Memory B cell (primary cell): ENCODE measurements around the gene ZFY.
A peak's percentile ranks its signal among the peaks of the same experiment; 100 is the strongest.
"Not testable (repeated sequence)": the region's sequence is repeated elsewhere in the genome, so short reads cannot be mapped to it uniquely, and the experiment has no call there.

ENCODE experiments used
- ATAC-seq: fragments of 150-1000 bp; cut with Tn5 transposase; 2 replicates; pipeline ENCODE4 v1.10.0; 2021; ENCODE audit warnings: low read depth, mild to moderate bottlenecking, moderate library complexity
- DNase-seq, 2 donors: peaks; one replicate each; pipeline ENCODE4 v3.0.0; 2022; ENCODE audit warnings: low spot score in 2 of 2
- H3K27ac Mint-ChIP-seq: one replicate; pipeline ENCODE4 v1.8.0; 2022; ENCODE audit warnings: mild to moderate bottlenecking, moderate library complexity, mixed read lengths
- H3K27me3 Mint-ChIP-seq: one replicate; pipeline ENCODE4 v1.8.0; 2022; ENCODE audit warnings: mixed read lengths
- H3K36me3 Mint-ChIP-seq: one replicate; pipeline ENCODE4 v1.8.0; 2022; ENCODE audit warnings: mild to moderate bottlenecking, mixed read lengths
- H3K4me1 Mint-ChIP-seq: one replicate; pipeline ENCODE4 v1.8.0; 2022; ENCODE audit warnings: mixed read lengths
- H3K4me3 Mint-ChIP-seq: one replicate; pipeline ENCODE4 v1.8.0; 2022; ENCODE audit warnings: mild to moderate bottlenecking, moderate library complexity, mixed read lengths
- H3K9me3 Mint-ChIP-seq: one replicate; pipeline ENCODE4 v1.8.0; 2022; ENCODE audit warnings: mixed read lengths

Gene ZFY

GRCh38 chrY:3002680-3003515 lies 67.7 kb downstream of the ZFY start:
- DNase-seq: no peak
- Mint-ChIP-seq H3K27ac (peak overlapping the region; percentile 96), H3K4me1 (peaks cover 26% of the 10 kb centered on the region), H3K27me3 (no peaks in the 10 kb centered on the region), H3K36me3 (no peaks in the 10 kb centered on the region), H3K9me3 (no peaks in the 10 kb centered on the region), H3K4me3 (peak overlapping the region; percentile 95)
- ATAC-seq: peak; percentile 74

- Mint-ChIP-seq H3K27ac (peak overlapping the region; percentile 96), H3K4me1 (peaks cover 29% of the 10 kb centered on the region), H3K36me3 (peaks cover 2% of the 10 kb centered on the region), H3K27me3 (no peaks in the 10 kb centered on the region), H3K9me3 (no peaks in the 10 kb centered on the region), H3K4me3 (peak overlapping the region; percentile 95)
- peak; percentile 47 for ATAC-seq
- DNase-seq: no peak
These were observed 68.3 kb downstream of the ZFY start for GRCh38 chrY:3003516-3003830.

- peak overlapping the region; percentile 96 for H3K27ac Mint-ChIP-seq
- peaks cover 29% of the 10 kb centered on the region for H3K4me1 Mint-ChIP-seq
- DNase-seq (no peak), ATAC-seq (peak; percentile 45)
- peaks cover 2% of the 10 kb centered on the region for H3K36me3 Mint-ChIP-seq
- no peaks in the 10 kb centered on the region for H3K27me3 Mint-ChIP-seq
- peak overlapping the region; percentile 95 for H3K4me3 Mint-ChIP-seq
- no peaks in the 10 kb centered on the region for H3K9me3 Mint-ChIP-seq
These were observed 68.7 kb downstream of the ZFY start for GRCh38 chrY:3003846-3004245.

- H3K9me3 Mint-ChIP-seq, DNase-seq, H3K27me3 Mint-ChIP-seq, H3K36me3 Mint-ChIP-seq: not testable (repeated sequence)
- Mint-ChIP-seq H3K4me1 (peaks cover 29% of the 10 kb centered on the region), H3K4me3 (peak overlapping the region; percentile 95), H3K27ac (peak overlapping the region; percentile 35)
- ATAC-seq: peak; percentile 16
These were observed 70.8 kb downstream of the ZFY start for GRCh38 chrY:3006031-3006430.

GRCh38 chrY:3007967-3008366 lies 72.8 kb downstream of the ZFY start:
- H3K9me3 Mint-ChIP-seq: no peaks in the 10 kb centered on the region
- no peaks in the 10 kb centered on the region for H3K27me3 Mint-ChIP-seq
- ATAC-seq: no peak
- H3K36me3 Mint-ChIP-seq: peaks cover 2% of the 10 kb centered on the region
- no peak for DNase-seq
- no peak overlapping the region for H3K27ac Mint-ChIP-seq
- H3K4me3 Mint-ChIP-seq: no peak overlapping the region
- peaks cover 29% of the 10 kb centered on the region for H3K4me1 Mint-ChIP-seq

GRCh38 chrY:3012226-3012625 lies 77.0 kb downstream of the ZFY start:
- H3K36me3 Mint-ChIP-seq: peaks cover 3% of the 10 kb centered on the region
- H3K4me3 Mint-ChIP-seq: no peak overlapping the region
- H3K9me3 Mint-ChIP-seq: no peaks in the 10 kb centered on the region
- no peaks in the 10 kb centered on the region for H3K27me3 Mint-ChIP-seq
- no peak overlapping the region for H3K27ac Mint-ChIP-seq
- DNase-seq: no peak
- peaks cover 19% of the 10 kb centered on the region for H3K4me1 Mint-ChIP-seq
- no peak for ATAC-seq

GRCh38 chrY:3016594-3016993 lies 81.4 kb downstream of the ZFY start:
- Mint-ChIP-seq H3K27ac (peak overlapping the region; percentile 83), H3K27me3 (no peaks in the 10 kb centered on the region), H3K9me3 (no peaks in the 10 kb centered on the region), H3K4me1 (peaks cover 30% of the 10 kb centered on the region), H3K4me3 (peak overlapping the region; percentile 67), H3K36me3 (peaks cover 2% of the 10 kb centered on the region)
- DNase-seq: no peak
- peak; percentile 56 for ATAC-seq

GRCh38 chrY:3018546-3018945 lies 83.4 kb downstream of the ZFY start:
- Mint-ChIP-seq H3K4me3 (no peak overlapping the region), H3K27me3 (no peaks in the 10 kb centered on the region), H3K27ac (no peak overlapping the region), H3K9me3 (no peaks in the 10 kb centered on the region), H3K36me3 (peaks cover 2% of the 10 kb centered on the region), H3K4me1 (peaks cover 37% of the 10 kb centered on the region)
- no peak for ATAC-seq
- DNase-seq: no peak

GRCh38 chrY:3019584-3019983 lies 84.4 kb downstream of the ZFY start:
- Mint-ChIP-seq H3K4me1 (peaks cover 40% of the 10 kb centered on the region), H3K9me3 (no peaks in the 10 kb centered on the region), H3K36me3 (peaks cover 2% of the 10 kb centered on the region), H3K4me3 (peak overlapping the region; percentile 52), H3K27me3 (no peaks in the 10 kb centered on the region), H3K27ac (peak overlapping the region; percentile 74)
- no peak for DNase-seq
- peak; percentile 43 for ATAC-seq

GRCh38 chrY:3021176-3021575 lies 86.0 kb downstream of the ZFY start:
- Mint-ChIP-seq H3K36me3 (peaks cover 2% of the 10 kb centered on the region), H3K4me1 (peaks cover 39% of the 10 kb centered on the region), H3K27ac (no peak overlapping the region)

GRCh38 chrY:3023606-3024005 lies 88.4 kb downstream of the ZFY start:
- ATAC-seq (no peak), DNase-seq (no peak)
- Mint-ChIP-seq H3K27me3 (no peaks in the 10 kb centered on the region), H3K27ac (no peak overlapping the region), H3K4me3 (no peak overlapping the region), H3K36me3 (peaks cover 7% of the 10 kb centered on the region), H3K9me3 (no peaks in the 10 kb centered on the region), H3K4me1 (peaks cover 30% of the 10 kb centered on the region)

More at GRCh38 chrY:3021176-3021575, 86.0 kb downstream of the ZFY start:
- no peaks in the 10 kb centered on the region for H3K27me3 Mint-ChIP-seq
- peak overlapping the region; percentile 17 for H3K4me3 Mint-ChIP-seq
- H3K9me3 Mint-ChIP-seq: no peaks in the 10 kb centered on the region
- no peak for DNase-seq
- ATAC-seq: no peak

- Mint-ChIP-seq H3K27me3 (no peaks in the 10 kb centered on the region), H3K27ac (no peak overlapping the region), H3K4me3 (no peak overlapping the region), H3K36me3 (peaks cover 7% of the 10 kb centered on the region), H3K9me3 (no peaks in the 10 kb centered on the region), H3K4me1 (peaks cover 33% of the 10 kb centered on the region)
- ATAC-seq (peak; percentile 59), DNase-seq (no peak)
These were observed 90.2 kb downstream of the ZFY start for GRCh38 chrY:3025357-3025756.
